ENCODE results near the gene TANGO2.

DNA sequence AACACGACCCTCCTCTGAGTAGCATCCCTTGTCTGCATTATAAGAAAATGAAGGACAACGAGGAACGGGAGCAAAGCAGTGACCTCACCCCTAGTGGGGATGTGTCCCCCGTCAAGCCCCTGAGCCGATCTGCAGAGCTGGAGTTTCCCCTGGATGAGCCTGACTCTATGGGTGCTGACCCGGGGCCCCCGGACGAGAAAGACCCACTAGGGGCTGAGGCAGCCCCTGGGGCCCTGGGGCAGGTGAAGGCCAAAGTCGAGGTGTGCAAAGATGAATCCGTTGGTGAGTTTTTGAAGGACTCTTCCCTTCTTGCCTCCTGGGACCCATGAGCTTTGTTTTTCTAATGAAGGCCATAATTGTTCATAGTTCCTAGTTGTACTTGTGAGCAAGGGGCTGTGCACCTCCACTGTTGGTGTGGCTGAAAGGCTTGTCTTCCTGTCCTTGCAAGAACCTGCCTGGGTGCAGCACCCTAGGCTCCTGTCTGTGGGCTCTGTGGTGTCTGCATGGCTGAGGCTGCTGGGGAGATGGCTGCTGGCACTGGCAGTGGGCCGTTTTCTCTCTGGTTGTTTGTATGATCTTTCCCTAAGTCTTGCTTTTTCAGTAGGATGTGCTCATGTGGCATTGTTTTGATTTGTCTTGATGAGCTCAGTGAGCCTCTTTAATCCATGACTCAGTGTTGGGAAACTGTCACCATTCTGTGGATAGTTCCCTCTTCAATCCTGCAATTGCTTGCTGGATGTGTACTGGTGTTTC lies 69.2 kb downstream of the TANGO2 start:
- TF ChIP-seq, protein P1, sequence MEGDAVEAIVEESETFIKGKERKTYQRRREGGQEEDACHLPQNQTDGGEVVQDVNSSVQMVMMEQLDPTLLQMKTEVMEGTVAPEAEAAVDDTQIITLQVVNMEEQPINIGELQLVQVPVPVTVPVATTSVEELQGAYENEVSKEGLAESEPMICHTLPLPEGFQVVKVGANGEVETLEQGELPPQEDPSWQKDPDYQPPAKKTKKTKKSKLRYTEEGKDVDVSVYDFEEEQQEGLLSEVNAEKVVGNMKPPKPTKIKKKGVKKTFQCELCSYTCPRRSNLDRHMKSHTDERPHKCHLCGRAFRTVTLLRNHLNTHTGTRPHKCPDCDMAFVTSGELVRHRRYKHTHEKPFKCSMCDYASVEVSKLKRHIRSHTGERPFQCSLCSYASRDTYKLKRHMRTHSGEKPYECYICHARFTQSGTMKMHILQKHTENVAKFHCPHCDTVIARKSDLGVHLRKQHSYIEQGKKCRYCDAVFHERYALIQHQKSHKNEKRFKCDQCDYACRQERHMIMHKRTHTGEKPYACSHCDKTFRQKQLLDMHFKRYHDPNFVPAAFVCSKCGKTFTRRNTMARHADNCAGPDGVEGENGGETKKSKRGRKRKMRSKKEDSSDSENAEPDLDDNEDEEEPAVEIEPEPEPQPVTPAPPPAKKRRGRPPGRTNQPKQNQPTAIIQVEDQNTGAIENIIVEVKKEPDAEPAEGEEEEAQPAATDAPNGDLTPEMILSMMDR (IDR thresholded peaks at IDR 0.05), result no peak
- TF ChIP-seq YY1 (IDR thresholded peaks at IDR 0.05; ENCODE audit: low read depth) (no peak), RAD21 (IDR thresholded peaks at IDR 0.05; ENCODE audit: low read length) (no peak), EP300 (IDR thresholded peaks at IDR 0.05; ENCODE audit: borderline replicate concordance in 1 of 2, low read depth in 1 of 2, low read length in 1 of 2) (no peak), POLR2AphosphoS5 (IDR thresholded peaks at IDR 0.05; ENCODE audit: low read depth, low read length) (no peak), TAF1 (IDR thresholded peaks at IDR 0.05; ENCODE audit: borderline replicate concordance, low read depth, low read length) (no peak), TCF12 (IDR thresholded peaks at IDR 0.05) (no peak)
- TF ChIP-seq, protein P2, sequence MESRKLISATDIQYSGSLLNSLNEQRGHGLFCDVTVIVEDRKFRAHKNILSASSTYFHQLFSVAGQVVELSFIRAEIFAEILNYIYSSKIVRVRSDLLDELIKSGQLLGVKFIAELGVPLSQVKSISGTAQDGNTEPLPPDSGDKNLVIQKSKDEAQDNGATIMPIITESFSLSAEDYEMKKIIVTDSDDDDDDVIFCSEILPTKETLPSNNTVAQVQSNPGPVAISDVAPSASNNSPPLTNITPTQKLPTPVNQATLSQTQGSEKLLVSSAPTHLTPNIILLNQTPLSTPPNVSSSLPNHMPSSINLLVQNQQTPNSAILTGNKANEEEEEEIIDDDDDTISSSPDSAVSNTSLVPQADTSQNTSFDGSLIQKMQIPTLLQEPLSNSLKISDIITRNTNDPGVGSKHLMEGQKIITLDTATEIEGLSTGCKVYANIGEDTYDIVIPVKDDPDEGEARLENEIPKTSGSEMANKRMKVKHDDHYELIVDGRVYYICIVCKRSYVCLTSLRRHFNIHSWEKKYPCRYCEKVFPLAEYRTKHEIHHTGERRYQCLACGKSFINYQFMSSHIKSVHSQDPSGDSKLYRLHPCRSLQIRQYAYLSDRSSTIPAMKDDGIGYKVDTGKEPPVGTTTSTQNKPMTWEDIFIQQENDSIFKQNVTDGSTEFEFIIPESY (IDR thresholded peaks at IDR 0.05; ENCODE audit: borderline replicate concordance, low read depth), result no peak
- TF ChIP-seq, protein P3, sequence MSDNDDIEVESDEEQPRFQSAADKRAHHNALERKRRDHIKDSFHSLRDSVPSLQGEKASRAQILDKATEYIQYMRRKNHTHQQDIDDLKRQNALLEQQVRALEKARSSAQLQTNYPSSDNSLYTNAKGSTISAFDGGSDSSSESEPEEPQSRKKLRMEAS (IDR thresholded peaks at IDR 0.05; ENCODE audit: low read depth), result no peak
